OCI-LY1 (cell line): ENCODE measurements around the gene OSR1.

Experiments
- H2AFZ ChIP-seq: fragments of 200-600 bp; sonication (generic), shearing (Covaris generic); 2 replicates; pipeline ENCODE4 v1.6.0; 2014; ENCODE audit warnings: antibody characterized with exemption, mild to moderate bottlenecking, low read length
- H3F3A ChIP-seq: fragments of 200-600 bp; sonication (generic), shearing (Covaris generic); 2 replicates; pipeline ENCODE4 v1.6.0; 2014; ENCODE audit warnings: mild to moderate bottlenecking, antibody characterized with exemption, low read length, moderate library complexity; ENCODE audit not compliant: insufficient read depth
- H3K27ac ChIP-seq: fragments of 200-600 bp; sonication (generic); 2 replicates; pipeline ENCODE4 v1.5.1; 2014; ENCODE audit warnings: low read length, mixed run types, mild to moderate bottlenecking, low read depth; ENCODE audit not compliant: poor library complexity, severe bottlenecking
- H3K27me3 ChIP-seq: fragments of 200-600 bp; sonication (generic); 2 replicates; pipeline ENCODE4 v1.6.0; 2014; ENCODE audit warnings: antibody characterized with exemption, mild to moderate bottlenecking, low read length, moderate library complexity; ENCODE audit not compliant: insufficient read depth
- H3K36me3 ChIP-seq: fragments of 200-600 bp; sonication (generic); 2 replicates; pipeline ENCODE4 v1.6.1; 2014; ENCODE audit warnings: mild to moderate bottlenecking, antibody characterized with exemption, low read length, moderate library complexity, mixed read lengths; ENCODE audit not compliant: insufficient read depth
- H3K4me1 ChIP-seq: fragments of 200-600 bp; sonication (generic); 2 replicates; pipeline ENCODE4 v1.5.1; 2014; ENCODE audit warnings: mild to moderate bottlenecking, low read length, moderate library complexity; ENCODE audit not compliant: insufficient read depth, severe bottlenecking
- H3K4me2 ChIP-seq: fragments of 200-600 bp; sonication (generic), shearing (Covaris generic); 2 replicates; pipeline ENCODE4 v1.6.1; 2014; ENCODE audit warnings: low read length
- H3K4me3 ChIP-seq: fragments of 200-600 bp; sonication (generic); 2 replicates; pipeline ENCODE4 v1.5.1; 2014; ENCODE audit warnings: low read length, low read depth, mild to moderate bottlenecking, mixed read lengths; ENCODE audit not compliant: poor library complexity, severe bottlenecking
- H3K79me2 ChIP-seq: fragments of 200-600 bp; shearing (Covaris generic); 2 replicates; pipeline ENCODE4 v1.6.1; 2016; ENCODE audit warnings: mixed run types, low read length, mixed read lengths; ENCODE audit not compliant: insufficient read depth
- H3K9ac ChIP-seq: fragments of 200-600 bp; sonication (generic), shearing (Covaris generic); 2 replicates; pipeline ENCODE4 v1.6.1; 2014; ENCODE audit warnings: mild to moderate bottlenecking, low read length, mixed read lengths
- H3K9me2 ChIP-seq: fragments of 200-600 bp; sonication (generic), shearing (Covaris generic); 2 replicates; pipeline ENCODE4 v1.6.1; 2014; ENCODE audit warnings: low read depth, mild to moderate bottlenecking, low read length, mixed read lengths
- H3K9me3 ChIP-seq: fragments of 200-600 bp; shearing (Covaris generic); 2 replicates; pipeline ENCODE4 v1.6.1; 2014; ENCODE audit warnings: low read length, mixed read lengths
- H4K20me1 ChIP-seq: fragments of 200-600 bp; sonication (generic), shearing (Covaris generic); 2 replicates; pipeline ENCODE4 v1.6.0; 2016; ENCODE audit warnings: mild to moderate bottlenecking, low read length; ENCODE audit not compliant: insufficient read depth
- CTCF ChIP-seq: fragments of 200-600 bp; sonication (generic), shearing (Covaris generic); IDR thresholded peaks from 2 replicates; pipeline ENCODE4 v1.5.1; 2017; ENCODE audit warnings: mild to moderate bottlenecking, antibody characterized with exemption, low read length, moderate library complexity, mixed read lengths
- EZH2 ChIP-seq: fragments of 200-600 bp; sonication (generic), shearing (Covaris generic); IDR thresholded peaks from 2 replicates; pipeline ENCODE4 v1.8.0; 2017; ENCODE audit warnings: borderline replicate concordance, mixed run types, mild to moderate bottlenecking, antibody characterized with exemption, low read length, moderate library complexity, mixed read lengths

Gene OSR1

GRCh38 chr2:19360266-19360965, 2.0 kb upstream of the OSR1 start:
- Histone ChIP-seq H3K36me3 (no peaks in the 10 kb centered on the region), H3K27ac (no peak overlapping the region), H3K9me3 (no peaks in the 10 kb centered on the region), H3K27me3 (peaks cover 4% of the 10 kb centered on the region; the same call in 1 of the 2 replicates), H3K79me2 (no peaks in the 10 kb centered on the region), H4K20me1 (no peaks in the 10 kb centered on the region), H3K4me1 (peaks cover 11% of the 10 kb centered on the region), H3K4me2 (no peak overlapping the region), H2AFZ (no peak overlapping the region), H3F3A (no peaks in the 10 kb centered on the region), H3K9ac (no peak overlapping the region), H3K9me2 (no peaks in the 10 kb centered on the region), H3K4me3 (no peak overlapping the region)
- TF ChIP-seq CTCF (no peak), EZH2 (no peak)

- no peaks in the 10 kb centered on the region for H3K36me3 ChIP-seq
- peaks cover 4% of the 10 kb centered on the region; the same call in 1 of the 2 replicates for H3K27me3 ChIP-seq
- no peaks in the 10 kb centered on the region for H4K20me1 ChIP-seq
- H3K9ac ChIP-seq: no peak overlapping the region
- no peaks in the 10 kb centered on the region for H3K79me2 ChIP-seq
- no peaks in the 10 kb centered on the region for H3K9me3 ChIP-seq
- no peak overlapping the region for H3K4me3 ChIP-seq
- TF ChIP-seq EZH2 (no peak), CTCF (no peak)
- H3K4me2 ChIP-seq: no peak overlapping the region
- no peak overlapping the region for H2AFZ ChIP-seq
- peaks cover 11% of the 10 kb centered on the region for H3K4me1 ChIP-seq
- H3F3A ChIP-seq: no peaks in the 10 kb centered on the region
- no peak overlapping the region for H3K27ac ChIP-seq
- H3K9me2 ChIP-seq: no peaks in the 10 kb centered on the region
Observed at GRCh38 chr2:19359456-19359855, 1.0 kb upstream of the OSR1 start.

GRCh38 chr2:19359021-19359357, 566 bp upstream of the OSR1 start:
- no peak overlapping the region for H3K27ac ChIP-seq
- peaks cover 4% of the 10 kb centered on the region; the same call in 1 of the 2 replicates for H3K27me3 ChIP-seq
- H3K4me1 ChIP-seq: peaks cover 11% of the 10 kb centered on the region

More at GRCh38 chr2:19359021-19359357, 566 bp upstream of the OSR1 start:
- H3K9me3 ChIP-seq: no peaks in the 10 kb centered on the region
- H3F3A ChIP-seq: no peaks in the 10 kb centered on the region
- H3K9ac ChIP-seq: no peak overlapping the region
- TF ChIP-seq CTCF: no peak
- no peak for TF ChIP-seq EZH2
- no peak overlapping the region for H3K4me2 ChIP-seq
- H3K4me3 ChIP-seq: no peak overlapping the region
- H3K9me2 ChIP-seq: no peaks in the 10 kb centered on the region
- no peak overlapping the region for H2AFZ ChIP-seq
- H3K79me2 ChIP-seq: no peaks in the 10 kb centered on the region
- no peaks in the 10 kb centered on the region for H3K36me3 ChIP-seq
- H4K20me1 ChIP-seq: no peaks in the 10 kb centered on the region
